ACC112 (cell line): ENCODE data around the gene FZR1.

Experiments used
- H2AFZ ChIP-seq: fragments of 200-600 bp; sonication (generic); one replicate; pipeline ENCODE4 v1.6.0; 2017; ENCODE audit warnings: antibody characterized with exemption, low read length; ENCODE audit not compliant: unreplicated experiment
- H3K27ac ChIP-seq: fragments of 200-600 bp; sonication (generic); 2 replicates; pipeline ENCODE4 v1.5.1; 2014; ENCODE audit warnings: low read depth, mild to moderate bottlenecking, antibody characterized with exemption, low read length, moderate library complexity
- H3K27me3 ChIP-seq: fragments of 200-600 bp; sonication (generic); 2 replicates; pipeline ENCODE4 v1.6.1; 2014; ENCODE audit warnings: mild to moderate bottlenecking, antibody characterized with exemption, low read length, moderate library complexity, mixed read lengths; ENCODE audit not compliant: insufficient read depth
- H3K36me3 ChIP-seq: fragments of 200-600 bp; sonication (generic); 2 replicates; pipeline ENCODE4 v1.6.1; 2016; ENCODE audit warnings: mild to moderate bottlenecking, antibody characterized with exemption, low read length, moderate library complexity, mixed read lengths; ENCODE audit not compliant: insufficient read depth
- H3K4me1 ChIP-seq: fragments of 200-600 bp; sonication (generic); one replicate; pipeline ENCODE4 v1.6.1; 2016; ENCODE audit warnings: low read length, mixed read lengths; ENCODE audit not compliant: insufficient read depth, unreplicated experiment, control insufficient read depth
- H3K4me3 ChIP-seq: fragments of 200-600 bp; sonication (generic); 2 replicates; pipeline ENCODE4 v1.5.1; 2014; ENCODE audit warnings: mild to moderate bottlenecking, low read depth, low read length
- H3K79me2 ChIP-seq: fragments of 200-600 bp; sonication (generic); one replicate; pipeline ENCODE4 v1.6.0; 2016; ENCODE audit warnings: low read length; ENCODE audit not compliant: control insufficient read depth, unreplicated experiment, insufficient read depth

Gene FZR1

GRCh38 chr19:3518659-3519058, 12.5 kb downstream of the FZR1 start:
- Histone ChIP-seq H3K27ac (no peak overlapping the region), H3K4me3 (no peak overlapping the region), H3K27me3 (no peaks in the 10 kb centered on the region), H3K36me3 (no peaks in the 10 kb centered on the region), H2AFZ (no peak overlapping the region), H3K79me2 (peaks cover 51% of the 10 kb centered on the region), H3K4me1 (peaks cover 3% of the 10 kb centered on the region)

GRCh38 chr19:3519126-3519525, 13.0 kb downstream of the FZR1 start:
- H2AFZ ChIP-seq: no peak overlapping the region
- peaks cover 46% of the 10 kb centered on the region for H3K79me2 ChIP-seq
- no peak overlapping the region for H3K4me3 ChIP-seq
- H3K36me3 ChIP-seq: no peaks in the 10 kb centered on the region
- no peaks in the 10 kb centered on the region for H3K4me1 ChIP-seq
- H3K27ac ChIP-seq: no peak overlapping the region
- H3K27me3 ChIP-seq: no peaks in the 10 kb centered on the region

- H2AFZ ChIP-seq: no peak overlapping the region
- H3K79me2 ChIP-seq: peaks cover 35% of the 10 kb centered on the region
Measured at GRCh38 chr19:3520166-3521103, 14.3 kb downstream of the FZR1 start.

GRCh38 chr19:3521104-3521445, 15.0 kb downstream of the FZR1 start:
- Histone ChIP-seq H3K36me3 (no peaks in the 10 kb centered on the region), H3K79me2 (peaks cover 29% of the 10 kb centered on the region), H3K27ac (no peak overlapping the region), H2AFZ (no peak overlapping the region), H3K4me3 (no peak overlapping the region), H3K27me3 (no peaks in the 10 kb centered on the region), H3K4me1 (no peaks in the 10 kb centered on the region)

More at GRCh38 chr19:3520166-3521103, 14.3 kb downstream of the FZR1 start:
- Histone ChIP-seq H3K4me1 (no peaks in the 10 kb centered on the region), H3K27ac (no peak overlapping the region), H3K27me3 (no peaks in the 10 kb centered on the region), H3K36me3 (no peaks in the 10 kb centered on the region), H3K4me3 (no peak overlapping the region)

- Histone ChIP-seq H3K79me2 (peaks cover 20% of the 10 kb centered on the region), H3K27me3 (no peaks in the 10 kb centered on the region), H3K27ac (no peak overlapping the region), H3K4me1 (no peaks in the 10 kb centered on the region), H3K4me3 (no peak overlapping the region), H3K36me3 (no peaks in the 10 kb centered on the region), H2AFZ (no peak overlapping the region)
Measured at GRCh38 chr19:3522421-3523360, 16.6 kb downstream of the FZR1 start.

GRCh38 chr19:3523361-3524077, 17.4 kb downstream of the FZR1 start:
- no peak overlapping the region for H3K27ac ChIP-seq
- peaks cover 15% of the 10 kb centered on the region for H3K79me2 ChIP-seq
- no peak overlapping the region for H2AFZ ChIP-seq
- H3K36me3 ChIP-seq: no peaks in the 10 kb centered on the region
- H3K4me3 ChIP-seq: no peak overlapping the region
- H3K27me3 ChIP-seq: no peaks in the 10 kb centered on the region
- H3K4me1 ChIP-seq: no peaks in the 10 kb centered on the region

- no peaks in the 10 kb centered on the region for H3K36me3 ChIP-seq
Measured at GRCh38 chr19:3524078-3524842, 18.1 kb downstream of the FZR1 start.

GRCh38 chr19:3524904-3525451, 18.9 kb downstream of the FZR1 start:
- Histone ChIP-seq H2AFZ (no peak overlapping the region), H3K36me3 (no peaks in the 10 kb centered on the region)

More at GRCh38 chr19:3524078-3524842, 18.1 kb downstream of the FZR1 start:
- H3K4me3 ChIP-seq: no peak overlapping the region
- H3K27ac ChIP-seq: no peak overlapping the region
- no peak overlapping the region for H2AFZ ChIP-seq
- H3K79me2 ChIP-seq: peaks cover 11% of the 10 kb centered on the region
- no peaks in the 10 kb centered on the region for H3K27me3 ChIP-seq
- no peaks in the 10 kb centered on the region for H3K4me1 ChIP-seq

GRCh38 chr19:3526507-3527237, 20.6 kb downstream of the FZR1 start:
- no peaks in the 10 kb centered on the region for H3K36me3 ChIP-seq
- H3K27me3 ChIP-seq: no peaks in the 10 kb centered on the region
- no peaks in the 10 kb centered on the region for H3K79me2 ChIP-seq
- no peak overlapping the region for H3K4me3 ChIP-seq
- no peaks in the 10 kb centered on the region for H3K4me1 ChIP-seq
- H3K27ac ChIP-seq: no peak overlapping the region
- no peak overlapping the region for H2AFZ ChIP-seq

More at GRCh38 chr19:3524904-3525451, 18.9 kb downstream of the FZR1 start:
- no peak overlapping the region for H3K27ac ChIP-seq
- no peaks in the 10 kb centered on the region for H3K27me3 ChIP-seq
- no peak overlapping the region for H3K4me3 ChIP-seq
- H3K4me1 ChIP-seq: no peaks in the 10 kb centered on the region
- H3K79me2 ChIP-seq: peaks cover 7% of the 10 kb centered on the region
